Smooth muscle cell (in vitro differentiated cells): Measurements from ENCODE around the gene CD79A. TPM values are rescaled to one million over a fixed set of nuclear protein-coding genes. Genes with fewer than 3 reads are reported as not detected.

Experiments used
- DNase-seq: peaks from one replicate; lab custom pipeline; 2025; ENCODE audit not compliant: unreplicated experiment; lab: John Stamatoyannopoulos, UW
- H2AFZ ChIP-seq: fragments of 200-600 bp; sonication (generic); 2 replicates; pipeline ENCODE4 v1.6.0; 2016; ENCODE audit warnings: antibody characterized with exemption, low read depth, mild to moderate bottlenecking
- H3F3A ChIP-seq: fragments of 200-600 bp; sonication (generic); 2 replicates; pipeline ENCODE4 v1.6.0; 2017; ENCODE audit warnings: antibody characterized with exemption, low read depth
- H3K27ac ChIP-seq: fragments of 200-600 bp; sonication (generic); 2 replicates; pipeline ENCODE4 v1.5.1; 2016; ENCODE audit warnings: low read depth, mild to moderate bottlenecking
- H3K27me3 ChIP-seq: fragments of 200-600 bp; sonication (generic); 2 replicates; pipeline ENCODE4 v1.6.1; 2016; ENCODE audit warnings: low read depth, mild to moderate bottlenecking
- H3K36me3 ChIP-seq: fragments of 200-600 bp; sonication (generic); 2 replicates; pipeline ENCODE4 v1.5.1; 2016; ENCODE audit warnings: low read depth
- H3K4me1 ChIP-seq: fragments of 200-600 bp; sonication (generic); 2 replicates; pipeline ENCODE4 v1.5.1; 2016; ENCODE audit warnings: low read depth
- H3K4me2 ChIP-seq: fragments of 200-600 bp; sonication (generic); 2 replicates; pipeline ENCODE4 v1.6.0; 2016; ENCODE audit warnings: mild to moderate bottlenecking
- H3K4me3 ChIP-seq: fragments of 200-600 bp; sonication (generic); 2 replicates; pipeline ENCODE4 v1.5.1; 2016; ENCODE audit warnings: mild to moderate bottlenecking
- H3K79me2 ChIP-seq: fragments of 200-600 bp; sonication (generic); 2 replicates; pipeline ENCODE4 v1.6.0; 2016; ENCODE audit warnings: low read depth, mild to moderate bottlenecking
- H3K9ac ChIP-seq: fragments of 200-600 bp; sonication (generic); 2 replicates; pipeline ENCODE4 v1.6.0; 2016; ENCODE audit warnings: low read depth
- H3K9me3 ChIP-seq: fragments of 200-600 bp; sonication (generic); replicated peaks from 2 replicates; pipeline ENCODE4 v1.5.1; 2016; ENCODE audit warnings: low read depth
- H4K20me1 ChIP-seq: fragments of 200-600 bp; sonication (generic); 2 replicates; pipeline ENCODE4 v1.6.0; 2016; ENCODE audit warnings: low read depth
- CTCF ChIP-seq: fragments of 200-600 bp; sonication (generic); IDR thresholded peaks from 2 replicates; pipeline ENCODE4 v1.5.1; 2017; ENCODE audit warnings: borderline replicate concordance, mild to moderate bottlenecking, antibody characterized with exemption; ENCODE audit not compliant: insufficient read depth, poor library complexity, severe bottlenecking
- WGBS: methylation state at CpG from one replicate; pipeline ENCODE4 v1.1.7; 2016; ENCODE audit warnings: low lambda C conversion rate; 5-methylcytosine and 5-hydroxymethylcytosine counted together
- polyA plus RNA-seq: library from polyadenylated mRNA; unstranded; fragments of >200 nt; fragmentation: Nextera tagmentation; extraction: Ambion mirVana; gene quantifications from 2 replicates; pipeline ENCODE4 v1.2.1, GENCODE V29; 2016
- total RNA-seq: library from RNA; depleted of rRNA; stranded (reverse); fragments of >200 nt; gene quantifications from 2 replicates; pipeline ENCODE4 v1.2.3, GENCODE V29; 2014

The CD79A gene
- total and polyA plus RNA-seq, 2 experiments from 2014 or later: 0.41 TPM; not detected in 1

- TF ChIP-seq CTCF: no peak
- H3K4me2 ChIP-seq: no peak overlapping the region
- no peak for DNase-seq
- H3K4me3 ChIP-seq: no peak overlapping the region
- no peaks in the 10 kb centered on the region for H3K36me3 ChIP-seq
- no peaks in the 10 kb centered on the region for H4K20me1 ChIP-seq
- H3K9ac ChIP-seq: no peak overlapping the region
- no peaks in the 10 kb centered on the region for H3F3A ChIP-seq
- H2AFZ ChIP-seq: no peak overlapping the region
- no peak overlapping the region for H3K27ac ChIP-seq
- H3K79me2 ChIP-seq: no peaks in the 10 kb centered on the region
- H3K27me3 ChIP-seq: no peaks in the 10 kb centered on the region
- WGBS: 99% methylated on average over 15 of the region's 15 CpGs
- no peaks in the 10 kb centered on the region for H3K4me1 ChIP-seq
- no peaks in the 10 kb centered on the region for H3K9me3 ChIP-seq
Measured at GRCh38 chr19:41898235-41898634, 21.2 kb downstream of the CD79A start.

- Histone ChIP-seq H3K79me2 (no peaks in the 10 kb centered on the region), H4K20me1 (peaks cover 12% of the 10 kb centered on the region), H3K36me3 (no peaks in the 10 kb centered on the region), H3K4me1 (no peaks in the 10 kb centered on the region), H3K9ac (no peak overlapping the region), H3K27ac (no peak overlapping the region), H3K9me3 (no peaks in the 10 kb centered on the region), H3K27me3 (no peaks in the 10 kb centered on the region), H3K4me3 (no peak overlapping the region), H3K4me2 (no peak overlapping the region), H3F3A (no peaks in the 10 kb centered on the region), H2AFZ (no peak overlapping the region)
- DNase-seq: no peak
- no peak for TF ChIP-seq CTCF
- 97% methylated on average over 19 of the region's 21 CpGs for WGBS
Measured at GRCh38 chr19:41901707-41902360, 24.8 kb downstream of the CD79A start.

- Histone ChIP-seq H4K20me1 (peaks cover 15% of the 10 kb centered on the region), H3K4me1 (no peaks in the 10 kb centered on the region), H3K27me3 (no peaks in the 10 kb centered on the region), H3K9ac (no peak overlapping the region), H3K4me3 (no peak overlapping the region), H3K79me2 (no peaks in the 10 kb centered on the region), H3F3A (no peaks in the 10 kb centered on the region), H2AFZ (no peak overlapping the region), H3K27ac (no peak overlapping the region), H3K4me2 (no peak overlapping the region), H3K9me3 (no peaks in the 10 kb centered on the region), H3K36me3 (no peaks in the 10 kb centered on the region)
- no peak for TF ChIP-seq CTCF
- no peak for DNase-seq
- 99% methylated on average over 17 of the region's 17 CpGs for WGBS
Measured at GRCh38 chr19:41902594-41902993, 25.5 kb downstream of the CD79A start.
